HG03520 (cell line): ENCODE data around the gene LGALS9C.
"Not testable (repeated sequence)": the region's sequence is repeated elsewhere in the genome, so short reads cannot be mapped to it uniquely, and the experiment has no call there.

Experiments used
- ATAC-seq: cut with Tn5 transposase; IDR thresholded peaks from one replicate; pipeline ENCODE4 v1.9.1; 2021; ENCODE audit warnings: mild to moderate bottlenecking, moderate library complexity; ENCODE audit not compliant: unreplicated experiment

The LGALS9C gene

DNA sequence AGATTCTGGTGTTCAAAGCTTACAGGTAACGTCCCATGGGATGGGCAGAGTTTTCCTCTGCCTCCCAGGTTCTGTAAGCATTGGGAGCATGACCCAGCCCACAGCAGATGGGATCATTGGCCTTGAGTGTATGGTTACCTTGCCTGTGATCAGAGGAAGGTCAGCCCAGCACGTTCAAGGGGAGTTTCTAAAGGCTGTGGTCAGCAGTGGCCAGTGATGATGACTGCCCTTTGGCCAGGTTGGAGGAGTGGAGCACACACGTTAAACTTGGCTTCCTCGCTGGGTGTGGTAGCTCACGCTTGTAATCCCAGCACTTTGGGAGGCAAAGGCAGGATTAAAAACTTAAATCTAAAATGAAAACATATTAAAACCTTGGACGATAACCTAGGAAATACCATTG is 51.8 kb downstream of the LGALS9C start:
- not testable (repeated sequence) for ATAC-seq

DNA sequence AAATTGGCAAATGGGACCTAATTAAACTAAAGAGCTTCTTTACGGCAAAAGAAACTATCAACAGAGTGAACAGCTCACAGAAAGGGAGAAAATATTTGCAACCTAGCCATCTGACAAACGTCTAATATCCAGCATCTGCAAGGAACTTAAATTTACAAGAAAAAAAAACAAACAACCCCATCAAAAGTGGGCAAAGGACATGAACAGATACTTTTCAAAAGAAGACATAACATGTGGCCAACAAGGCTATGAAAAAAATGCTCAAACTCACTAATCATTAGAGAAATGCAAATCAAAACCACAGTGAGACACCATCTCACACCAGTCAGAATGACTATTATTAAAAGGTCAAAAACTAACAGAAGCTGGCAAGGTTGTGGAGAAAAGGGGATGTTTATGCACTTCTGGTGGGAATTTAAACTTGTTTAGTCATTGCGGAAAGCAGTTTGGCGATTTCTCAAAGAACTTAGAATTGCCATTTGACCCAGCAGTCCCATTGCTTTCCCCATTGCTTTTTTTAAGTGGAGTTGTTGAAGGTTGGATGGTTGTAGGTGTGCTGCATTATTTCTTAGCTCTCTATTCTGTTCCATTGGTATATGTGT is 52.4 kb downstream of the LGALS9C start:
- ATAC-seq: not testable (repeated sequence)

DNA sequence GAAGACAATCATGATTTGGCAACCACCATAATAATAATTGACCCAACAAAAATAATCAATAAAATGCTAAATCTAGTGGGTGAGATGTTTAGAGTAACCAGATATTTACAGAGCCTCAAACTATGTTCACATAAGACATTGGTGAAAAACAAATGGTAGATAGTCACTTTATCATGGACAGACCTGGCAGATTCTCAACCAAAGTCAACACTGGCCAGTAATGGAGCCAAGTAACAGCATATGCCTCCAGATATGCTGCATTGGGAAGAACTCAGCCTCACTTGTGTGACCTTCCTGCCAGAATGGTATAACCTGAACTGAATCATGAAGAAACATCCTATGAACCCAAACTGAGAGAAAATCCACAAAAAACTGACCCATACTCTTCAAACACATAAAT is 53.8 kb downstream of the LGALS9C start:
- ATAC-seq: not testable (repeated sequence)

DNA sequence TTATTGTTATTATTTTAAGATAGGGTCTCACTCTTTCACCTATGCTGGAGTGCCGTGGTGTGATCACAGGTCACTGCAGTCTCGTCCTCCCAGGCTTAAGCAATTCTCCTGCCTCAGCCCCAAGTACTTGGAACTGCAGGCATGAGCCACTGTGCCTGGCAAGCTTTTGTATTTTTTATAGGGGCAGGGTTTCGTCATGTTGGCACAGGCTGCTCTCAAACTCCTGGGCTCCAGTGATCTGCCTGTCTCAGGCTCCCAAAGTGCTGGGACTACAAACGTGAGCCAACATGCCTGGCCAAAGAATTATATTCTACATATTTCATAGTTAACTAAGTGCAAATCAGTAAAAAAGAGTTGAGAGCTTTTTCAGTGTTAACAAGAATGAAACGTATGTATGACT is 65.6 kb downstream of the LGALS9C start:
- not testable (repeated sequence) for ATAC-seq

DNA sequence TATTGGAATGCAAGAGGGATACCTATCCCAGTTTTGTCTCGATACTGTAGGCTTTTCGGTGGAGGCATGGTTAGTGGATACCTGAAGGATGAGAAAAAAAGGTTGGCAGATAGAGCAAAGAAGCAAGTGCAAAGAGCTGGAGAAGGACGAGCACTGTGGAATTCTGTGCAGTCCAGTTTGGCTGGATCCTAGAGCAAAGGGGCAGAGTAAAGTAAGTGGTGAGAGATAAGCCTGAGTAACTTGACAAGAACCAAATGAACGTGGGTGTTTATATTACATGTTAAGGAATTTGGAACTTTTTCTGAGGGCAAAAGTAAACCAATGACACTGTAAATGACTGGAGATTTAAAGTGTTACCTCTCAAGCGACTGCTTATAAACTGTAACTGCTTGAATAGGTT is 66.3 kb downstream of the LGALS9C start:
- ATAC-seq: not testable (repeated sequence)
